Ishikawa (cell line): Measurements from ENCODE around the gene PHIP.

ENCODE experiments used
- EP300 ChIP-seq: IDR thresholded peaks from 2 replicates; pipeline ENCODE4 v1.6.1; 2012; ENCODE audit warnings: borderline replicate concordance
- REST ChIP-seq: IDR thresholded peaks from 2 replicates; pipeline ENCODE4 v1.6.1; 2012; ENCODE audit warnings: low read depth, mild to moderate bottlenecking
- TAF1 ChIP-seq: IDR thresholded peaks from 2 replicates; pipeline ENCODE4 v1.6.1; 2012; ENCODE audit warnings: low read depth, mild to moderate bottlenecking

GRCh38 chr6:78947962-78948361 lies 130.1 kb downstream of the PHIP start:
- TF ChIP-seq TAF1 (no peak), EP300 (no peak), REST (no peak)
